ENCODE data around the gene CCM2. TPM values are rescaled to one million over a fixed set of nuclear protein-coding genes. Genes with fewer than 3 reads are reported as not detected.

CCM2 gene
- 52.2 and 69.3 TPM in 2 replicates for total RNA-seq

- no peak for DNase-seq (ENCODE audit: low read depth)
These were observed at the start of gene CCM2 for GRCh38 chr7:45000093-45001032. TSS of gene CCM2 (plus strand) at chr7:45000201. CDS start at chr7:45000334, 133 bp downstream.

GRCh38 chr7:44953156-44953555 lies 46.8 kb upstream of the CCM2 start:
- no peak for DNase-seq (ENCODE audit: low read depth)

GRCh38 chr7:44955733-44956132 lies 44.3 kb upstream of the CCM2 start:
- no peak for DNase-seq (ENCODE audit: low read depth)

- DNase-seq (ENCODE audit: low read depth), result no peak
These were observed 43.7 kb upstream of the CCM2 start for GRCh38 chr7:44956157-44956766.

GRCh38 chr7:44958645-44959344 lies 41.2 kb upstream of the CCM2 start:
- no peak for DNase-seq (ENCODE audit: low read depth)

- no peak for DNase-seq (ENCODE audit: low read depth)
These were observed 40.5 kb upstream of the CCM2 start for GRCh38 chr7:44959433-44959951.

- no peak for DNase-seq (ENCODE audit: low read depth)
These were observed 39.9 kb upstream of the CCM2 start for GRCh38 chr7:44960011-44960580.

- DNase-seq (ENCODE audit: low read depth), result no peak
These were observed 38.0 kb upstream of the CCM2 start for GRCh38 chr7:44961844-44962482.

- DNase-seq (ENCODE audit: low read depth), result no peak
These were observed 37.3 kb upstream of the CCM2 start for GRCh38 chr7:44962483-44963251.

- no peak for DNase-seq (ENCODE audit: low read depth)
These were observed 36.4 kb upstream of the CCM2 start for GRCh38 chr7:44963364-44964290.

GRCh38 chr7:44964384-44964830 lies 35.6 kb upstream of the CCM2 start:
- DNase-seq (ENCODE audit: low read depth), result no peak

GRCh38 chr7:44964831-44965440 lies 35.1 kb upstream of the CCM2 start:
- DNase-seq (ENCODE audit: low read depth), result no peak

- DNase-seq (ENCODE audit: low read depth), result no peak
These were observed 34.5 kb upstream of the CCM2 start for GRCh38 chr7:44965441-44965903.

GRCh38 chr7:44965937-44966730 lies 33.9 kb upstream of the CCM2 start:
- DNase-seq (ENCODE audit: low read depth), result no peak

GRCh38 chr7:44966731-44967538 lies 33.1 kb upstream of the CCM2 start:
- DNase-seq (ENCODE audit: low read depth), result no peak

- no peak for DNase-seq (ENCODE audit: low read depth)
These were observed 32.2 kb upstream of the CCM2 start for GRCh38 chr7:44967571-44968446.

Measured in renal cortical epithelial cell (primary cell).